Suppressor macrophage treated with lipopolysaccharide for 1 hour (primary cell): ENCODE data around the gene KCNJ3.

ENCODE experiments used
- DNase-seq, 3 donors: peaks; one replicate each; pipeline ENCODE4 v3.0.0-alpha.2; 2020 to 2022

KCNJ3 gene

GRCh38 chr2:154709215-154709614 is 10.7 kb downstream of the KCNJ3 start:
- no peak for DNase-seq

DNA sequence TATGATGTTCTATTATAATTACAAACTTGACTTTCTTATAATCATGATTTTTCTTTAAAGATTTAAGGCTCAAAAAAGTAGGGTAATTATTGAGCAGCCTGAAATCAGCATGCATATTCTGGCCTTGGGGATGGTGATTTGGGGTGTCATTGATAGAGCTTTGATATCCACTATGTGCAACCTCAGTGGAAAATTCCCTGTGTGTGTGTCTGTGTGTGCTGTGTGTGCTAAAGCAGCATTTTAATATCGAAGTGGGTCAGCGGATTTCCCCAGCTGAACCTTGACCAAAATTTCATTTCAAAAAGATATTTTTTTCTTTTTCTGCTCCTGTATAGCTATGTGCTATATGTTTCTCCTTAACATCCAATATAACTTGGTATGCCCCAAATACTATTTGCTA is 11.6 kb downstream of the KCNJ3 start:
- no peak for DNase-seq

DNA sequence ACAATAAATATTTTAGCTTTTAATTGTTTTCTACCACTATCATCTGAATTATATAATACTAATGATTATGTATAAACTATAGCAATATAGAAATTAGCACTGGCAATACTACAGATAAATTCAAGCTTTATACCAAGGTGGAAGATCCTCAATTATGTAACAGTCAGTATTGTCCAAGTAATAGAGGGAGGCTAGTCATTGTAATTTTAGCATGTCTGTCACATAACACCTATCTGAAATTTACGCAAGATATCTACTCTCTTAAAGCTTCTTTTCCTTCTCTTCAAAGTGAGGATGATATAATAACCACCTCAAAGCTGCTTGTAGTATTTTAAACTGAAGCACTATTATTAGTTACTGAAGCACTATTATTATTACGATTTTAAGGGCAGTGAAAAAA is 12.2 kb downstream of the KCNJ3 start:
- DNase-seq: no peak

DNA sequence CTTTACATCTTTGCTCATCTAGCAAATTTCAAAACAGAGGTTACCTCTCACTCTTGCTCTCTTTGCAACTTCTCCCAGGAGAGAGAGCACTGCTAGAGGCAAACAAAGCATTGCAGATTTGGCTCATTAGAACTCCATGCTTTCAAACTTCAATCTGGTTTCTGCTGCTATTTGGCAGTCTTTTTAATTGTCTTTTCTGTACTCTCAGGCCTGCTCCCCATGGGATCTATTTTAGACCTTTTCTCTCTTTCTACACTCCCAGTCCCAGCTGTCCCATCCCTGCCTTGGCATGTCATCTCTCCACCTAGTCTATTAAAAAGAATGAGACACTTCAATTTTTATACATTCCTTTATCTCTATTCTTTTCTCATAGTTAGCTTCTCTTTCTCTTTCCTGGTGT is 15.2 kb downstream of the KCNJ3 start:
- DNase-seq: no peak

DNA sequence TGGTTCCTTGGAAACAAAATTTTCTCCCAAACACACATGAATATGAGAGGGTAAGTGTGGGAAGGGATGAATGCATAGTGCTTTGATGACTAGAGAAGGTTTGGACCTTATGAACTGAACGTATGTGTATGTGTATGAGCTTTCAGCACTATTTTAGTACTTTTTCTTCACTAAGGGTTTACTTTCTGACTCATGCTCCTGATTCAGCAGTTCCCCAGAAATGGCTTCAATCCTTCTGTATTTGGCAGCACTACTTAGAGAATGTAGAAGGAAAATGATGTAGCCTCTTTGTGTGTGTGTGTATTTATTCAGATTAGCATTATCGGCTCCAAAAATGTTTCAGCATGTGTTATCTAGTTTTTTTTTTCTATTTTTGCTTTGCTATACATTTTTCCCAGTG is 22.2 kb downstream of the KCNJ3 start:
- no peak for DNase-seq

- no peak for DNase-seq
Measured at GRCh38 chr2:154724194-154724797, 25.8 kb downstream of the KCNJ3 start.

GRCh38 chr2:154740361-154740760 is 41.9 kb downstream of the KCNJ3 start:
- no peak for DNase-seq

DNA sequence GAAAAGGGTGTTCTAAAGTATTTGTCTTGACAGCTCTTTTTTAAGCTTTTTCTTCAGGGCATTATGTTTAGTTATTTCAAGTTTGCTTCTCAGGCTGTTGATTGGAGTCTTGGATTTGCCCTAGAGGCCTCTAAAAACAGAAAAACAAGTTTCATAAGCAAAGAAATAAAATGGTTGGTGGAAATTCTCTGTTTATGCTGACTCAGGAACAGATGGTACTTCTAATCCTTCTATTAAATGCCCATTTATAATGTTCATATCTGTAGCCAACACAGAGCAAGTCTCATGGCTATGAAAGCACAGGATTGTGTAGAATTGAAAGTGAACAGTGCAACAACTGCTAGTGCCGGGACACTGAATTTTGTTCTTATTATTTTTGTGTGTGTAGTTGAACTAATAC is 60.4 kb downstream of the KCNJ3 start:
- DNase-seq: no peak

GRCh38 chr2:154762638-154763037 is 64.1 kb downstream of the KCNJ3 start:
- DNase-seq: no peak

DNA sequence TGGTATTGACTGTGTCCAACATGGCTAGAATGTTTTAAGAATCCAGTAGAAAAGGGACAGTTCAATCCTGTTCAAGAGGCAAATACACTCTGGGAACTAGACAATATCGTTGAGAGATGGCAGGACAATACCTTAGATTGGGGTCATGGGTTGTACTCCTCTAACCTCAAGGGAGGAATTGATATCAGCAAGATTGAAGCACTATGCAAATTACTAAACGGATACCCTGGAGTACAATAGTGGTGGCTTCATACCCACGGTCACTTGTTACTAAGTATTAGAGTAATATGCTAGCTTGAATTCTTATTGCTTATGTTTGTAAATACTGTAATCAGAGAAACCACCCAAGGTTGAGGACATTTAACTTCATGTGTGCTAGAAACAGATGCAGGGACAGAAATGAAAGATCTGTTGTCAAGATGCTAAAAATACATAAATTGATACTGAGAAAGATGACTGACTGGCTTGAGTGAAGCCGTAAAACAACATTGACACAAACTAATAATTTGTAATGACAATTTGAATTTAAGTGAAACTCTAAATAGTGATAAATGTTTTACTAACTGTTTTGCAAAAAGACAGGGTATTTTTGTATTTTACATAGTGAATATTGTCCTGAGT is 73.3 kb downstream of the KCNJ3 start:
- DNase-seq: no peak

DNA sequence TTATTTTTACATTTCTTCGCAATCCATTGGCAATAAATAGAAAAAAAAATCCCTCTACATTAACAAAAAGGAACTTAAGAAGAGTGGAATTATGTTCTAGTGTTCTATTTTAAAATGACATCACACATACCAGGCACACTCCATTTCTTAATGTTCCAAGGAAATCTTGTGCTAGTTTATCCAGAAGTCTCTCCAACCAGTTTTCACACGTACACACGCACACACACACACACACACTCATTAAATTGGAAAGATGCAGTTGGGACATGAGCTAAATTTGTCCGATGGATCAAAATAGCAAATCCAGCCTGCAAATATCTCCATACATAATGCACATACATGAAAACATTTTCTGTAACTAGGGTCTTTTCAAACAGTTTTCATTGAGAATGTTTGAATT is 78.3 kb downstream of the KCNJ3 start:
- no peak for DNase-seq

- DNase-seq: no peak
Measured at GRCh38 chr2:154794406-154794805, 95.9 kb downstream of the KCNJ3 start.

GRCh38 chr2:154795651-154796050 is 97.2 kb downstream of the KCNJ3 start:
- DNase-seq: no peak

DNA sequence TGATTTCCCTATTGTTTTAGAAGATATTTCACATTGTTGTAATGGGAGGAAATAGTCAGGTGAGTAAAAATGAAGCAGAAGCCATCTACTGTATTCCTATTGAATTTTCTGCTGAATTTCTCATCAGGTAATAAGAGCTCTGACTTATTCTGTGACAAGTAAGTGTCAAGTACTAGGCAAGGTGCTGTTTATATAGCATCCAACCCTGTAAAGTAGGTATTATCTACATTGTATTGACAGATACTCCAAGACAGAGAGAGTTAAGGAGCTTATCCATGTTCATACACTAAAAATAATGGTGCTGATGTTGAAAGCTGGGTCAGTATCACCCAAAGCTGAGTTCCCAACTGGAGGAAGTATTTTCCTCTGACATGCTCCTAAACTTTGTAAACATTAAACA is 106.0 kb downstream of the KCNJ3 start:
- DNase-seq: no peak

DNA sequence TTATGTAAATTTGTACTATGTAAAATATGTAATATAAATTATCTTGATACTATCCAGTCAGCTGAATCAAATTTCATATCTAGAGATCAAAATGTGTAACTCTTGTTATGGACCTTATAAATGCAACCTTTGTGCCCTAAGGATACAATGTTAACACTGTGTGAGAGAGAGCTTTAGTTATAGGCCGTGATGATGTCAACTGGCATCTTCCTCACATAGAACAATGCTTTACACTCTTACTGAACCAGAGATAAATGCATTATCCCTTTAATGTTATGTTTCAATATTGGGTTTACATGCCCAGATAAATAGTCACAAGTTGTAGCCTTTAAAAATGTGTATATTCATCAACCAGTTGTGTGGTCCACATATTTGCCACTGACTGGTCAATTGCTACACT is 115.1 kb downstream of the KCNJ3 start:
- DNase-seq: no peak

- DNase-seq: no peak
Measured at GRCh38 chr2:154814856-154815255, 116.4 kb downstream of the KCNJ3 start.

- DNase-seq: no peak
Measured at GRCh38 chr2:154825358-154825757, 126.9 kb downstream of the KCNJ3 start.

- DNase-seq: no peak
Measured at GRCh38 chr2:154826827-154827226, 128.3 kb downstream of the KCNJ3 start.

GRCh38 chr2:154827286-154827685 is 128.8 kb downstream of the KCNJ3 start:
- no peak for DNase-seq

- DNase-seq: no peak
Measured at GRCh38 chr2:154832711-154833110, 134.2 kb downstream of the KCNJ3 start.

GRCh38 chr2:154836632-154837031 is 138.1 kb downstream of the KCNJ3 start:
- no peak for DNase-seq

GRCh38 chr2:154837035-154837434 is 138.5 kb downstream of the KCNJ3 start:
- DNase-seq: no peak

DNA sequence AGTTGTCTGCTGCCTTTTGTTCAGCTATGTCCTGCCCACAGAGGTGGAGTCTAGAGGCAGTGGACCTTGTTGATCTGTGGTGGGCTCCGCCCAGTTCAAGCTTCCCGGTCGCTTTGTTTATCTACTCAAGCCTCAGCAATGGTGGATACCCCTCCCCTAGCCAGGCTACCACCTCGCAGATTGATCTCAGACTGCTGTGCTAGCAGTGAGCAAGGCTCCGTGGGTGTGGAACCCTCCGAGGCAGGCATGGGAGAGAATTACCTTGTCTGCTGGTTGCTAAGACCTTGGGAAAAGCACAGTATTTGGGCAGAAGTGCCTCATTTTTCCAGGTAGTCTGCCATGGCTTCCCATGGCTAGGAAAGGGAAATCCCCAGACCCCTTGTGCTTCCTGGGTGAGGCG is 146.0 kb downstream of the KCNJ3 start:
- no peak for DNase-seq

- DNase-seq: no peak
Measured at GRCh38 chr2:154846842-154847241, 148.3 kb downstream of the KCNJ3 start.

DNA sequence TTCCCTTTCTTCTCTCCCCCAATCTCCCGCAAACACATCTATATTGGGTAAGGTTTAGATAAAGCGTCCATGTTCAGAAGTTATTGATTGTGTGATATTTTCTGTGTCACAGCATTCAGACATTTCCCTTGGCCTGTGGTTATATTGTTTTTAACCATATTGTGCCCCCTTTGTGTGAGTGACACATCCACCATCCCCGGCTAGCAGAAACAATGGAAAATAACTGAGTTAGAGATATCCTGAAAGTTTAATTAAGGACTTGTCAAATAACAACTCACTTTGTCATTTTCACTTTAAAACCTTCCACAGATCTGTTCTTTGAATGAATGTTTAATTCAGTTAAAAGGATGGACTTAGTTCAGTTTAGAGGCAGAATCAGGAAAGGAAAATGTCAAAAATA is 151.0 kb downstream of the KCNJ3 start:
- no peak for DNase-seq
